Measurements from ENCODE around the gene KDM8.

GRCh38 chr16:27268376-27269299 lies 65.3 kb downstream of the KDM8 start, which contains the start of gene NSMCE1:
- peak in 4 of 5 experiments; percentile 24 to 63 (median 48) for TF ChIP-seq CTCF (IDR thresholded peaks at IDR 0.05)
- peak; percentile 76 for TF ChIP-seq POLR2A (IDR thresholded peaks at IDR 0.05)

Measured in transverse colon (tissue), 3 donors.